GM19043 (cell line): Measurements from ENCODE around the gene SMIM41.
"Not testable (repeated sequence)": the region's sequence is repeated elsewhere in the genome, so short reads cannot be mapped to it uniquely, and the experiment has no call there.

Experiments used
- ATAC-seq: cut with Tn5 transposase; IDR thresholded peaks from one replicate; pipeline ENCODE4 v1.9.1; 2021; ENCODE audit warnings: low read depth; ENCODE audit not compliant: unreplicated experiment

SMIM41 gene

GRCh38 chr12:52082988-52083637 lies 3.6 kb downstream of the SMIM41 start:
- ATAC-seq: no peak

- ATAC-seq: no peak
These were observed 4.1 kb downstream of the SMIM41 start for GRCh38 chr12:52083638-52083996.

DNA sequence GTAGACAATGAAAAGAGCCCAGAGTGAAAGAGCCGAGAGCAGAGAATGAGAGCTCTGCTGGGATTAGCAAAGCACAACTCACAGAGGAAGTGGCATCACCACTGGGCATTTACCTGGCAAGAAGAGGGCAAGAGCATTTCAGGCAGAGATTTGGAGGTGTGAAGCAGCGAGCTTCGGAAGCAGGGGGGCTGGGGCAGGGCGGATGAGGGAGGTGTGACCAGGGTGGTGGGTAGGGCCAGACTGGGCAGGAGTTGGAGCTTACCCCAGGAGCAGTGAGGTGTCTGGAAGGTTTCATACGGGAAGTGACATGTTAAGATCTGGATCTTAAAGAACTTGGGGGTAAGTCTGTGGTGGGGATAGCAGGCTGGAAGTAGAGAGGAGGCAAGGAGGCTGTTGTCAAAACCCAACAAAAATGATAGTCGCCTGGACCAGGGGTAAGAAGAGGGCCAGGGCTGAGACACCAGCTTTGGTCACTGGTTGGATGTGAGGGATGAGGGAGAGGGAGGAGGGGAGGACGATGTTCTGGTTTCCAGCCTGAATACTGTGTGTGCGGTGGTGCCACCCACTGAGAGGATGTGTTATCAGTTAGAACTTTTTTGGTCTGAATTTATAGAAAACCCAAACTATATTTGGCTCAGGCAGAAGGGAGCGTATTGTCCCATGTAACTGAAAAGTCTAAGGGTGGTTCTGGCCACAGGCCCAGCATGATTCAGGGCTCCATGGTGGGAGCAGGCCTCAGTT lies 5.2 kb downstream of the SMIM41 start:
- ATAC-seq: no peak

GRCh38 chr12:52085682-52086180 lies 6.2 kb downstream of the SMIM41 start:
- ATAC-seq: no peak

DNA sequence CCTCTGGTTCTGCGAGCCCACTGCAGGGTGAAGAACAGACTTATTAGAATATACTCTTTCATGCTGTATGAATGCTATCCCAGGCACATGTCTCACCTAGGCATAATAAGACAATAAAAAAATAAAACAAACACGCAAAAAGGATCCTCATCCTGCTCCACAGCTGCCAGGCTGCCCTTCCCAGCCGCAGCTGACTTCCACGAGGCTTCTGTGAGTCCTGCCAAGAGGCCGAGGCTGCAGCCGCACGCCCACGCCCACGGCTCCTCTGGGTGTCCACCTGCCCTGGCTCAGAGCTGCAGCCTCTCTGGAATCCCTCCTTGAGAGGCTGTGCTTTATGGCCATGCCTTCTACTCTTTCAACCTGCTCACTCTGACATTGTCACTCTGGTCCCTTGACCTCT lies 6.9 kb downstream of the SMIM41 start:
- ATAC-seq: no peak

DNA sequence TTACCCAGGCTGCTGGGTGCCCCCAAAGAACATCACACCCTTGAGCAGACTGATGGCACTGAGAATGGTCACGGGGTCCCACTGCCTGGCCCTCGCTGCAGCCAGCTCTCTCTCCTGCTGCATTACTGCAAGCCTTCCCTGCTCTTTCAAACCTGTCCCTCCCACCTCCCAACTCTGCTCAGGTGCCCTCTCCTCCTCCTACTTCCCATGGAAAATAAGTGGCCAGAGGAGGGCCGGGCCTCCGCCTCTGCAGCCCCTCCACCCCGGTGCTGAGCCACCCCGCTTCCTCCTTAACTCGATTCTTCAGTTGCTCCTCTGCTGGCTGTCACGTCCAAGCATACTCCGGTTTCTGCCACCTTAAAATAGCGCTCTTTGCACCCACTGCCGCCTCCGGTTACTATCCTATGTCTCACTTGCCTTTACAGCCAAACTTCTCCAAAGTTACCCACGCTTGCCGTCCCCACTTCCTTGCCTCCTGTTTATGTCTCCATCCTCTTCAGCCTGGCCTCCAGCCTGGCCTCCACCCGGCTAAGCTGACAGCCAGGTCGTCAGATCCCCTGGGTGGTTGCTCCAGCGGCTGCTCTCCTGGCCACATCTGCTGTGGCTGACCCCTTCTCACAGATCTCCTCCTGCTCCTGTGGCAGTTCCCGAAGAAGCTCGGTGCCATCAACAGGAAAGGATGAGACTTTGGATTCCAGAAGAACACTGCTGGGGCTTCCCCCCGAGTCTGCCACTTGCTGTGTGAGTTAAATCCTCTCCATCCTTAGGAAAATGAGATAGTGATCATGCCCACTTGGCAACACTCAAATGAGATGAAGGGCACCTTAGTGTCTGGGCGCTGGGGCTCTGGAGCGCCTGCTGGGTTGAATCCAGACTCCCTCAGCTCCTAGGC lies 7.7 kb downstream of the SMIM41 start:
- ATAC-seq: no peak

DNA sequence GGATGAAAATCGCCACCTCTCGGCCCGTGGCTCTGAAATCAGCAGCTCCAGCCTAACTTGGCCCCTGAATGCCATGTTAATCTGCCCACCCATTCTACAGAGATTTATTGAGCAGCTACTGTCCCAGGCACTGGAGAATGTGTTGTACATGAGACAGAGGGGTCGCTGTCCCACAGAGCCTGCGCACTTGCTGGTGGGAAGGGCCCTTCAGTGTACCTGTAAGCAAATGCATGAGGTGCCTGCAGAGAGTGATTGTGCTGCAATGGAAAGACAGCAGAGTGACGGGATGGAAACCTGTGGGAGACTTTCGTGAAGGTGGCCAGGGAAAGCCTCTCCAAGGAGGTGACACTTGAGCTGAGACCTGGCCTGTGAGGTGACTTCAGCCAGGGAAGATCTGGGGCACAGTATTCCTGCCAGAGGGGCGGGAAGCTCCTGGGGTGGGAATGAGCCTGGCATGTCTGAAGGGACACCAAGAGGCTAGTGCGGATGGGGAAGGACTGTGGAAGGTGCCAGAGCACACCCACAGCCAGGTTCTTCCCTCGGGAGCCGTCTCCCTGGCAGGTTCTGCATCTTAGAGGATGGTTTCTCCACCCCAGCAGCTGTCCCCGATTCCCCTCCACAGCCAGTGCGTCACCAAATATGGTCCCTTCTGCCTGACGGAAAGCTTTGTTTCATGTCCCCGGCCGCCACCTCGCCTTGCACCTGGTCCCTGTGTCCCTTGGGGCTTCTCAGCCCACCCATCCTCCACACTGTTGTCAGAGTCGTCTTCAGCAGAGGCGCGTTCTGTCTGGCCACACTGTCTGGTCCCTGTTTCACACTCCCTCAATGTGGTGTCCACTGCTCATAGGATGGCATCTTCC lies 8.7 kb downstream of the SMIM41 start:
- ATAC-seq: peak; percentile 61

DNA sequence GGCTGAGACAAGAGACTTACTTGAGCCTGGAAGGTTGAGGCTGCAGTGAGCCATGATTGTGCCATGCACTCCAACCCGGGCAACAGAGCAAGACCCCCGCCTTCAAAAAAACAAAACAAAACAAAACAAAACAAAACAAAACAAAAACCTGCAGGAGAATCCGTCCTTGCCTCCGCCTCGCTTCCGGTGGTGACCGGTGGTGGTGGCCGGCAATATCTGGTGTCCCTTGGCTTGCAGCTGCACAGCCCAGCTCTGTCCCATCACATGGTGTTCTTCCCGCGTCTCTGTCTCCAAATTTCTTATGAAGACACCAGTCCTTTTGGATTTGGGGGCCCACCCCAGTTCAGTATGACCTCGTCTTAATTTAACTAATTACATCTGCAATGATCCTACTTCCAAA lies 10.0 kb downstream of the SMIM41 start:
- ATAC-seq: no peak

- ATAC-seq: no peak
These were observed 10.8 kb downstream of the SMIM41 start for GRCh38 chr12:52090291-52090690.

DNA sequence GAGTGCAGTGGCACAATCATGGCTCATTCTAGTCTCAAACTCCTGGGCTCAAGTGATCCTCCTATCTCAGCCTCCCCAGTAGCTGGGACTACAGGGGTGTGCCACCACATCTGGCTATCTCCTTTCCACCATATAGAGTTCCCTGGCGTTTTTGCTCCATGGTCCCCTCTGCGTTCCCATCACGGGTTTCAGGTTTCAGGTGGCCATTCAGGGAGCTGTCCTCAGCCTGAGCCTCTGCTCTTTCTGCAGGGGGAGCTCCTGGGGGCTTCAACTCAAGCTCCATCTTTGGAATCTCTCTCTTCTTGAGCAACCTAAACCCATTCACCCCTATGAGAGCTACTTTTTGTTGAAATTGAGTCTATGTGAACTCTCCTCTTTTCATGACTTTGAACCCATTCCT lies 11.6 kb downstream of the SMIM41 start:
- ATAC-seq: no peak

GRCh38 chr12:52091869-52092268 lies 12.4 kb downstream of the SMIM41 start:
- no peak for ATAC-seq

DNA sequence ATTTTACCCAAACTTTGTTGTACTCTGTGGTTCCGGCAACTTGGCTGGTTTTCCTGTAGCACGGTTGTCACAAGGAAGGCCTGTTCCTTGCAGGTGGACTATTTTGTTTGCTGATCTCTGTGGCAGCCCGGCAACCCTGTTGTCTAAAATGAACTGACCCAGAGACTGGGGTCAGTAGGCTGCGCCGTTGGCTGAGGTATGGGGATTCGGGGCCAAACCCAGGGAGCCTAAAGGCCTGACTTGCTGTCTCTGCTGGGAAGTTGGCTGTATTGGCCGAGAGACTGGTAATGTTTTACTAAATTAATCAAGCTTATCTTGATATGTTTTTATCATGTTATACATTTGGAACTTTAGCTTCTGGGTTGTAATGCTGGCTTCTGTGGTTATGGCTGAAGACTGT lies 13.8 kb downstream of the SMIM41 start:
- no peak for ATAC-seq

GRCh38 chr12:52096332-52097044 lies 17.0 kb downstream of the SMIM41 start:
- no peak for ATAC-seq

GRCh38 chr12:52097045-52097666 lies 17.7 kb downstream of the SMIM41 start:
- no peak for ATAC-seq

DNA sequence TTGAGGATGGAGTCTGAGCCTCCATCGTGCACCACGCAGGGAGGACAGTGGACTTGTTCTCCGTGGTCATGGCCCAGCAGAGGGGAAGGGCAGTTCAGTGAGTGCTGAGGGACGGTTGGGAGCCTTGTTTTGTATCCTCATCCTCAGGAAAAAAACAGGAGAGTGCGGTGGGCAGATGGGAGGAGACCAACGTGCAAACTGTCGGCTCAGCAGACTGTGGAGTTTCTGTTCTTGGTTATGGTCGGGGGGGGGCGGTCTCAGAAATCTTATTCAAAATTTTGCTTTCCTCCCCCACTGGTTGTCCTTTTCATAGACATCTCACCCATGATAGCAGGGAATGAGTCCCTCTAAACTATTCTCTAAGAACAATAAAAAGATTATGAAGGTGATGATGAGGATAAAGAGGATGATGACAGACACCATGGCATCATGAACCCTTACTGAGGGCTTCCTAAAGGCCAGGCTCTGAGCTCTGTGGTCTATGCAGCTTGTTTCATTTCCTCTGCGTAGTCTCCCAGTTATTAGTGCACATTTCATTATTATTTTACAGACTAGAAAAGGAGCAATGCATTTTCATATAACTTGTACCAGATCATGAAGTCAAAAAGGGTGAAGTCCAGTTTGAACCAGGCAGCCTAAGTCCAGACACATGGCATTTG lies 25.1 kb downstream of the SMIM41 start:
- not testable (repeated sequence) for ATAC-seq

- not testable (repeated sequence) for ATAC-seq
These were observed 37.0 kb downstream of the SMIM41 start for GRCh38 chr12:52116222-52117125.

DNA sequence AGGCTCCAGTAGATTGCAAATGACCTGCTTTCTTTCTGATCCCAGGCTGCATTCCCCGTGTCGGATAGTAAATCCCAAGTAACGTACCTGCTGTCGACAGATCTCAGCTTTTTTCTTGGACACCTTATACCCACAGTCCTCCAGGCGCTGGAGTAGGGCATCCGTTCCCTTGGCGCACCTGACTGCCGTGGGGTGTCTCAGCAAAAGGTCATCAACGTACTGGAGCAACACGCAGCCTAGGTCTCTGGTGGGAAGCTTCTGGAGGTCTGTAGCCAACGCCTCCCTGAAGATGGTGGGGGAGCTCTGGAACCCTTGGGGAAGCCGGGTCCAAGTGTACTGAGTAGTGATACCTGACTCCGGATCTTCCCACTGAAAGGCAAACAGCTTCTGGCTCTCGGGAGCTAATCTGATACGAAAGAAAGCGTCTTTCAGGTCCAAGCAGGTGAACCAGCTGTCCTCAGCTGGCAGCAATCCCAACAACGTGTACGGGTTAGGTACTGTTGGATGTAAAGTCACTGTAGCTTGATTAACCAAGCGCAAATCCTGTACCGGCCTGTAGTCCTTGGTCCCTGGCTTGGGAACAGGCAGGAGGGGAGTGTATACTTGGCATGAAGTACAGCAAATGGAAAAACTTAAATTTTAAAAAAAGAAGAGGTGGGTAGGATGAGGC lies 38.4 kb downstream of the SMIM41 start:
- peak; percentile 26 for ATAC-seq
